Loucy (cell line): ENCODE results near the gene FLACC1.

Experiments used
- H2AFZ ChIP-seq: fragments of 200-600 bp; sonication (generic); 2 replicates; pipeline ENCODE4 v1.6.0; 2016; ENCODE audit warnings: antibody characterized with exemption, mild to moderate bottlenecking, low read length, moderate library complexity
- H3F3A ChIP-seq: fragments of 200-600 bp; 2 replicates; pipeline ENCODE4 v1.6.0; 2016; ENCODE audit warnings: antibody characterized with exemption, low read depth, mild to moderate bottlenecking
- H3K27me3 ChIP-seq: fragments of 200-600 bp; sonication (generic); 2 replicates; pipeline ENCODE4 v1.6.1; 2014; ENCODE audit warnings: low read length, mild to moderate bottlenecking; ENCODE audit not compliant: insufficient read depth, poor library complexity, severe bottlenecking
- H3K36me3 ChIP-seq: fragments of 200-600 bp; sonication (generic); 2 replicates; pipeline ENCODE4 v1.6.1; 2016; ENCODE audit warnings: low read length; ENCODE audit not compliant: insufficient read depth
- H3K4me1 ChIP-seq: fragments of 200-600 bp; sonication (generic); 2 replicates; pipeline ENCODE4 v1.5.1; 2014; ENCODE audit warnings: low read length, mild to moderate bottlenecking; ENCODE audit not compliant: insufficient read depth, poor library complexity, severe bottlenecking
- H3K4me2 ChIP-seq: fragments of 200-600 bp; sonication (generic); 2 replicates; pipeline ENCODE4 v1.6.0; 2014; ENCODE audit warnings: antibody characterized with exemption, low read length, low read depth, mild to moderate bottlenecking; ENCODE audit not compliant: poor library complexity, severe bottlenecking
- H3K4me3 ChIP-seq: fragments of 200-600 bp; sonication (generic); 2 replicates; pipeline ENCODE4 v1.5.1; 2014; ENCODE audit warnings: low read length, mild to moderate bottlenecking, mixed read lengths; ENCODE audit not compliant: poor library complexity, severe bottlenecking
- H3K79me2 ChIP-seq: fragments of 200-600 bp; sonication (generic); 2 replicates; pipeline ENCODE4 v1.6.1; 2014; ENCODE audit warnings: low read length; ENCODE audit not compliant: insufficient read depth
- H3K9ac ChIP-seq: fragments of 200-600 bp; sonication (generic); 2 replicates; pipeline ENCODE4 v1.6.0; 2014; ENCODE audit warnings: mild to moderate bottlenecking, low read depth, low read length, moderate library complexity; ENCODE audit not compliant: poor library complexity, severe bottlenecking
- H3K9me2 ChIP-seq: fragments of 200-600 bp; sonication (generic); replicated peaks from 2 replicates; pipeline ENCODE4 v1.6.1; 2016; ENCODE audit warnings: low read depth, low read length, mixed read lengths
- H3K9me3 ChIP-seq: fragments of 200-600 bp; sonication (generic); 2 replicates; pipeline ENCODE4 v1.6.1; 2014; ENCODE audit warnings: mild to moderate bottlenecking, antibody characterized with exemption, low read length, low read depth; ENCODE audit not compliant: insufficient read depth
- H4K20me1 ChIP-seq: fragments of 200-600 bp; sonication (generic); 2 replicates; pipeline ENCODE4 v1.6.0; 2014; ENCODE audit warnings: antibody characterized with exemption, low read length, mild to moderate bottlenecking; ENCODE audit not compliant: insufficient read depth, poor library complexity, severe bottlenecking
- EZH2phosphoT487 ChIP-seq: fragments of 200-600 bp; IDR thresholded peaks from 2 replicates; pipeline ENCODE4 v1.6.1; 2018; ENCODE audit warnings: antibody characterized with exemption, mild to moderate bottlenecking, moderate library complexity, borderline replicate concordance
- TF ChIP-seq, protein P1 (sequence below): fragments of 200-600 bp; sonication (generic); conservative IDR thresholded peaks from 2 replicates; pipeline ENCODE4 v1.5.1; 2014; ENCODE audit warnings: mild to moderate bottlenecking, antibody characterized with exemption, low read length

Gene FLACC1

DNA sequence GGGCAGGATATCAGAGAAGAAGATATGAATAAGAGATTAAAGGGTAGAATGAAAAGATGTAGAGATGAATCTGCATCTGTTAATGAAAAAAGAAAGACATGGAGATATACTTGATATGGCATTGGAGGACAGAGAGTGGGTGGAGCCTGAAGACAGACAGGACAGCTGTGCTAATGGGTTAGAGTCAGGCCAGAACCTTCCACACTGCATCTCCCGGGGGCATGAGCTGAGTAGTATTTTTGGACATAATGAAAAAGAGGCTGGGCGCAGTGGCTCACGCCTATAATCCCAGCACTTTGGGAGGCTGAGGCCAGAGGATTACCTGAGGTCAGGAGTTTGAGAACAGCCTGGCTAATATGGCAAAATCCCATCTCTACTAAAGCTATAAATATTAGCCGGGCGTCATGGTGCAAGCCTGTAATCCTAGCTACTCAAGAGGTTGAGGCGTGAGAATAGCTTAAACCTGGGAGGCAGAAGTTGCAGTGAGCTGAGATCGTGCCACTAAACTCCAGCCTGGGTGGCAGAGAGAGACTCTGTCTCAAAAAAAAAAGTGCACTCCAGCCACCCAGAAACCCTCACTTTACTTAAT lies 11.4 kb downstream of the FLACC1 start:
- TF ChIP-seq, protein P1, sequence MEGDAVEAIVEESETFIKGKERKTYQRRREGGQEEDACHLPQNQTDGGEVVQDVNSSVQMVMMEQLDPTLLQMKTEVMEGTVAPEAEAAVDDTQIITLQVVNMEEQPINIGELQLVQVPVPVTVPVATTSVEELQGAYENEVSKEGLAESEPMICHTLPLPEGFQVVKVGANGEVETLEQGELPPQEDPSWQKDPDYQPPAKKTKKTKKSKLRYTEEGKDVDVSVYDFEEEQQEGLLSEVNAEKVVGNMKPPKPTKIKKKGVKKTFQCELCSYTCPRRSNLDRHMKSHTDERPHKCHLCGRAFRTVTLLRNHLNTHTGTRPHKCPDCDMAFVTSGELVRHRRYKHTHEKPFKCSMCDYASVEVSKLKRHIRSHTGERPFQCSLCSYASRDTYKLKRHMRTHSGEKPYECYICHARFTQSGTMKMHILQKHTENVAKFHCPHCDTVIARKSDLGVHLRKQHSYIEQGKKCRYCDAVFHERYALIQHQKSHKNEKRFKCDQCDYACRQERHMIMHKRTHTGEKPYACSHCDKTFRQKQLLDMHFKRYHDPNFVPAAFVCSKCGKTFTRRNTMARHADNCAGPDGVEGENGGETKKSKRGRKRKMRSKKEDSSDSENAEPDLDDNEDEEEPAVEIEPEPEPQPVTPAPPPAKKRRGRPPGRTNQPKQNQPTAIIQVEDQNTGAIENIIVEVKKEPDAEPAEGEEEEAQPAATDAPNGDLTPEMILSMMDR = no peak
- no peak for TF ChIP-seq EZH2phosphoT487
- Histone ChIP-seq H4K20me1 (no peaks in the 10 kb centered on the region), H2AFZ (no peak overlapping the region), H3K4me3 (no peak overlapping the region), H3K9me2 (no peaks in the 10 kb centered on the region), H3K4me1 (no peaks in the 10 kb centered on the region), H3K27me3 (no peaks in the 10 kb centered on the region), H3K4me2 (no peak overlapping the region), H3F3A (no peaks in the 10 kb centered on the region), H3K36me3 (no peaks in the 10 kb centered on the region), H3K9me3 (no peaks in the 10 kb centered on the region), H3K79me2 (no peaks in the 10 kb centered on the region), H3K9ac (no peak overlapping the region)

GRCh38 chr2:201344663-201345366 lies 12.3 kb downstream of the FLACC1 start:
- no peaks in the 10 kb centered on the region for H3F3A ChIP-seq
- no peak overlapping the region for H3K4me2 ChIP-seq
- no peaks in the 10 kb centered on the region for H3K79me2 ChIP-seq
- no peaks in the 10 kb centered on the region for H3K27me3 ChIP-seq
- no peaks in the 10 kb centered on the region for H3K36me3 ChIP-seq
- H2AFZ ChIP-seq = no peak overlapping the region
- no peak overlapping the region for H3K9ac ChIP-seq
- H3K4me1 ChIP-seq = no peaks in the 10 kb centered on the region
- TF ChIP-seq, protein P1 = peak; percentile 40
- TF ChIP-seq EZH2phosphoT487 = no peak
- no peak overlapping the region for H3K4me3 ChIP-seq
- H3K9me2 ChIP-seq = no peaks in the 10 kb centered on the region
- no peaks in the 10 kb centered on the region for H4K20me1 ChIP-seq
- H3K9me3 ChIP-seq = no peaks in the 10 kb centered on the region

DNA sequence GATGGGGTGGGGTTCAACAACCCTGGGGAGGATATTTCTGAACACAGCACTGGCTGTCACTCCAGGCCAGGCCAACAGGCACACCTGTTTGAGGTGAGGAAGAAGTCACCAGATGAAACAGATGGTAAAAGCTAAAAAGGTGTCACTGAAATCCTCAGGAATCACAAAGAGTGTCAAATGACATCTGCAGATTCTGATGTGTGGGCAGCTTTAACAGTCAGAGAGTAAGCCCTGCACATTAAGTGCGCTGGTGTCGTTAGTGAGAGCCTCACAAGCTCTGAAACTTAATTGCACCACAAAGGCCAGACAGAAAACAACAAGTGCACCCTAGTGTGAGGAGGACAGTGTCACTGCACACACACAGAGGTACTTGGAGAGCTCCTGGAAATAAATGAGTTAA lies 13.6 kb downstream of the FLACC1 start:
- Histone ChIP-seq H3K36me3 (no peaks in the 10 kb centered on the region), H4K20me1 (no peaks in the 10 kb centered on the region), H2AFZ (no peak overlapping the region), H3K79me2 (no peaks in the 10 kb centered on the region), H3K9me2 (no peaks in the 10 kb centered on the region), H3K9me3 (no peaks in the 10 kb centered on the region), H3K4me2 (no peak overlapping the region), H3K27me3 (no peaks in the 10 kb centered on the region), H3F3A (no peaks in the 10 kb centered on the region), H3K9ac (no peak overlapping the region), H3K4me3 (no peak overlapping the region), H3K4me1 (no peaks in the 10 kb centered on the region)
- TF ChIP-seq, protein P1 = no peak
- TF ChIP-seq EZH2phosphoT487 = no peak
